Measurements from ENCODE around the gene DRC7. TPM values are rescaled to one million over a fixed set of nuclear protein-coding genes. Genes with fewer than 3 reads are reported as not detected.

DRC7 gene
- total RNA-seq, 2 donors from 2014 or later: not detected

DNA sequence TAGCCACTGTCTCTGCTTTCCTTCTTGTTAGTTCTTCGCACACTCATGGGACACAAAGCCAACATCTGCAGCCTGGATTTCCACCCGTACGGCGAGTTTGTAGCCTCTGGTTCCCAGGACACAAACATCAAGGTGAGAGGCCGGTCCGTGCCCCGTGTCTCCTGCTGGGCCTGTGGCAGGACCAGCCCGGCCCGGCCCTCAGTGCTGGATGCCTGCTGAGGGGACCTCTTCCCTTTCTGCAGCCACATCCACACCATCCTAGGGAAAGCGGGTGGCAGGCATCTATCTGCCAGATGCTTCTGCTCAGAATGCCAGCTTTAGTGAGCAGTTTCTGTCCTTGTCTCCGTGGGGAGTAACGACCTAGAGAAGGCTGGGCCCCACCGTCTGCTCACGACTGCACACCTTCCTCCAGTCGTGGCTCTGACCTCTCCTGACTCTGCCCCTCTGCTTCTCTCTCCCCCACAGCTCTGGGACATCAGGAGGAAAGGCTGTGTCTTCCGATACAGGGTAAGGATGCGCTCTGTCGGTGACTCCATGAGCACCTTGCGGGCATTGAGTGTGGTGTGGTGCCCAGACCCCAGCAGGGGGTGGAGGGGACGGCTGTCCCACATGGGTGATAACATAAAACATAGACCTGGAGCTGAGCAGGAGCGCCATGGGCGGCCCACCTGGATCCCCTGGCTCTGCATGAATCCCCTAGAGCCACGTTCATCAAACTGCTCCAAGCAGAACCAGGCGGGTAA, 56.4 kb downstream of the DRC7 start:
- Histone ChIP-seq H3K27me3 (no peaks in the 10 kb centered on the region), H3K4me1 (no peaks in the 10 kb centered on the region), H3K27ac (no peak overlapping the region), H3K36me3 (peaks cover 24% of the 10 kb centered on the region), H3K9me3 (no peaks in the 10 kb centered on the region), H3K4me3 (no peak overlapping the region)
- no peak for TF ChIP-seq CTCF (IDR thresholded peaks at IDR 0.05)
- no peak for DNase-seq (ENCODE audit: low spot score)

GRCh38 chr16:57751539-57752202, 57.1 kb downstream of the DRC7 start:
- TF ChIP-seq CTCF (IDR thresholded peaks at IDR 0.05): no peak
- DNase-seq (ENCODE audit: low spot score): no peak
- peaks cover 24% of the 10 kb centered on the region for H3K36me3 ChIP-seq

DNA sequence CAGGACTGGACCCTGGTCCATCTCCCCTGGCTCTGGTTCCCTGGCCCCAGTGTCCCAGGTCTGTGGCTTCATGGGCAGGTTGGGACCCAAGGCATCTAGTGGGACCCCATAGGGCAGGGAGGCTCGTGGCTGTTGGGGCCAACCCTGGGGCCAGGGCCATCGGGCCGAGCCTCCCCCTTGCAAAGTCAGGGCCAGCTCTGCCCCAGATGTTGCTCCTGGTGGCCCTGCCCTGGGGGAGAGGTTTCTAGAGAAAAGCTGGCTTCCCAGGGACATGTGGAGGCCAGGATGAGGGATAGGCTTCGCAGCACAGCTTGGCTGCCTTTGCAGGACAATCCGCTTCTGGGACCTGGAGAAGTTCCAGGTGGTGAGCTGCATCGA, 57.6 kb downstream of the DRC7 start:
- Histone ChIP-seq H3K27me3 (no peaks in the 10 kb centered on the region), H3K4me3 (no peak overlapping the region), H3K27ac (no peak overlapping the region), H3K9me3 (no peaks in the 10 kb centered on the region), H3K4me1 (peaks cover 0 to 7% of the 10 kb centered on the region in 2 donors), H3K36me3 (peaks cover 24% of the 10 kb centered on the region)
- no peak for DNase-seq (ENCODE audit: low spot score)
- no peak for TF ChIP-seq CTCF (IDR thresholded peaks at IDR 0.05)

More at GRCh38 chr16:57751539-57752202, 57.1 kb downstream of the DRC7 start:
- no peak overlapping the region for H3K27ac ChIP-seq
- H3K27me3 ChIP-seq: no peaks in the 10 kb centered on the region
- H3K9me3 ChIP-seq: no peaks in the 10 kb centered on the region
- H3K4me1 ChIP-seq: peaks cover 0 to 2% of the 10 kb centered on the region in 2 donors
- H3K4me3 ChIP-seq: no peak overlapping the region

DNA sequence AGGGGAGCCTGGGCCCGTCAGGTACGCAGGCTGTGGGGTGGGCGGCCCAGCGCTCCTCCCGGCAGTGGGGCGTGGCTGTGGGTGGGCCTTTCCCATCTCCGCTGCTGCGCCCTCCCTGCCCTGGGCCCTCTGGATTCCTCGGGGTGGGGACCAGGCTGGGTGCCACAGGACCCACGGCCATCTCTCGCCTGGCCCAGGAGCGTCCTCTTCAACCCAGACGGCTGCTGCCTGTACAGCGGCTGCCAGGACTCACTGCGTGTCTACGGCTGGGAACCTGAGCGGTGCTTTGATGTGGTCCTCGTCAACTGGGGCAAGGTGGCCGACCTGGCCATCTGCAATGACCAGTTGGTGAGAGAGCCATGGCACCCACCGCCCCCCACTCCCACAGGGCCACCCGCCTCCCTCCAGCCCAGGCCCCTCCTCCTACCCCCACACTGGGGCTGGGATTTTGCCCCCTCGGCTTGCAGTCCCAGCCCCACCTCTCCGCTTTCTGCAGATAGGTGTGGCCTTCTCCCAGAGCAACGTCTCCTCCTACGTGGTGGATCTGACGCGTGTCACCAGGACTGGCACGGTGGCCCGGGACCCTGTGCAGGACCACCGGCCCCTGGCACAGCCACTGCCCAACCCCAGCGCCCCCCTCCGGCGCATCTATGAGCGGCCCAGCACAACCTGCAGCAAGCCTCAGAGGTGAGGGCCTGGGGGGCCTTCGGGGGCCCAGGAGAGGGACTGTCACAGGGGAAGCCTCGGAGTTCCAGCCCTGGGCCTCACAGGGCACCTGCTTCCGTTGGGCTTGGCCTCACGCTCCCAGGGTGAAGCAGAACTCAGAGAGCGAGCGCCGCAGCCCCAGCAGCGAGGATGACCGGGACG, 58.2 kb downstream of the DRC7 start:
- Histone ChIP-seq H3K4me3 (no peak overlapping the region), H3K36me3 (peaks cover 24% of the 10 kb centered on the region), H3K9me3 (no peaks in the 10 kb centered on the region), H3K27me3 (no peaks in the 10 kb centered on the region), H3K27ac (no peak overlapping the region), H3K4me1 (peaks cover 0 to 13% of the 10 kb centered on the region in 2 donors)
- DNase-seq (ENCODE audit: low spot score): no peak
- no peak for TF ChIP-seq CTCF (IDR thresholded peaks at IDR 0.05)

- TF ChIP-seq CTCF (IDR thresholded peaks at IDR 0.05): no peak
- no peak for DNase-seq (ENCODE audit: low spot score)
- H3K27ac ChIP-seq: no peak overlapping the region
These were observed 59.1 kb downstream of the DRC7 start for GRCh38 chr16:57753448-57754353.

More at GRCh38 chr16:57753448-57754353, 59.1 kb downstream of the DRC7 start:
- peaks cover 24% of the 10 kb centered on the region for H3K36me3 ChIP-seq
- H3K4me1 ChIP-seq: peaks cover 0 to 17% of the 10 kb centered on the region in 2 donors
- H3K4me3 ChIP-seq: no peak overlapping the region
- no peaks in the 10 kb centered on the region for H3K9me3 ChIP-seq
- H3K27me3 ChIP-seq: no peaks in the 10 kb centered on the region
